Caco-2 (cell line): ENCODE measurements around the gene FAM174C. TPM values are rescaled to one million over a fixed set of nuclear protein-coding genes. Genes with fewer than 3 reads are reported as not detected.

ENCODE experiments used
- BruUV-seq: library from RNA; stranded (reverse); fragments of 400-500 nt; replicated peaks from 2 replicates; lab custom pipeline; 2021; lab: Mats Ljungman, UMichigan
- CTCF ChIA-PET: fragments of 300-600 bp; sonication (Branson Sonifier 250); formaldehyde crosslinking; loops from one replicate; lab custom pipeline; 2022; ENCODE audit warnings: antibody characterized with exemption; lab: Charles Lee
- POLR2A ChIA-PET: fragments of 300-600 bp; sonication (Branson Sonifier 250); formaldehyde crosslinking; loops from one replicate; lab custom pipeline; 2022; ENCODE audit warnings: antibody characterized with exemption; lab: Charles Lee
- DNase-seq, 2 experiments: peaks; one replicate each; pipeline versions ENCODE4 v3.0.0 to v3.0.0-alpha.2; 2020 to 2022
- H3K27me3 ChIP-seq: replicated peaks from 2 replicates; pipeline ENCODE4 v1.6.0; 2011; ENCODE audit warnings: low read length; ENCODE audit not compliant: control insufficient read depth, insufficient read depth
- H3K36me3 ChIP-seq: 2 replicates; pipeline ENCODE4 v1.5.1; 2011; ENCODE audit warnings: low read length; ENCODE audit not compliant: control insufficient read depth, insufficient read depth
- H3K4me1 ChIP-seq: fragments of 250-450 bp; sonication (Bioruptor Pico); 2 replicates; pipeline ENCODE4 v1.5.1; 2020; ENCODE audit warnings: mild to moderate bottlenecking
- H3K4me3 ChIP-seq: 2 replicates; pipeline ENCODE4 v1.5.1; 2011; ENCODE audit warnings: low read depth, mild to moderate bottlenecking, control low read depth, low read length
- H3K9me3 ChIP-seq: fragments of 250-450 bp; sonication (Bioruptor Pico); 2 replicates; pipeline ENCODE4 v1.5.1; 2020; ENCODE audit warnings: mild to moderate bottlenecking, moderate library complexity
- H3K27ac Mint-ChIP-seq: one replicate; pipeline ENCODE4 v1.8.0; 2022; ENCODE audit warnings: mixed read lengths; ENCODE audit not compliant: unreplicated experiment
- H3K27me3 Mint-ChIP-seq: one replicate; pipeline ENCODE4 v1.8.0; 2022; ENCODE audit warnings: mixed read lengths; ENCODE audit not compliant: insufficient read depth, unreplicated experiment
- H3K36me3 Mint-ChIP-seq: one replicate; pipeline ENCODE4 v1.8.0; 2022; ENCODE audit warnings: mild to moderate bottlenecking, mixed read lengths; ENCODE audit not compliant: insufficient read depth, unreplicated experiment
- H3K4me1 Mint-ChIP-seq: one replicate; pipeline ENCODE4 v1.8.0; 2022; ENCODE audit warnings: low read depth, mixed read lengths; ENCODE audit not compliant: unreplicated experiment
- H3K4me3 Mint-ChIP-seq: one replicate; pipeline ENCODE4 v1.8.0; 2022; ENCODE audit warnings: mild to moderate bottlenecking, moderate library complexity, mixed read lengths; ENCODE audit not compliant: unreplicated experiment
- H3K9me3 Mint-ChIP-seq: one replicate; pipeline ENCODE4 v1.8.0; 2022; ENCODE audit warnings: mixed read lengths; ENCODE audit not compliant: unreplicated experiment
- CTCF ChIP-seq, 2 experiments: fragments of 200-600 bp in 1 of 2; IDR thresholded peaks; 1 replicate in 1 of 2; 2 replicates in 1 of 2; pipeline versions ENCODE4 v1.5.1 to v1.8.0; 2011 to 2022; ENCODE audit warnings: antibody characterized with exemption in 1 of 2, control low read depth in 1 of 2, inconsistent platforms in 1 of 2, low read depth in 1 of 2, low read length in 1 of 2, mild to moderate bottlenecking in 1 of 2, moderate library complexity in 1 of 2; ENCODE audit not compliant: insufficient read depth in 1 of 2, severe bottlenecking in 1 of 2, unreplicated experiment in 1 of 2
- intact Hi-C: fragments of 100-400 bp; cut with micrococcal nuclease; formaldehyde crosslinking; loops from one replicate; pipeline ENCODE4 v1.10.0; 2022; ENCODE audit not compliant: unreplicated experiment
- total RNA-seq: library from RNA; stranded (reverse); gene quantifications from 2 replicates; pipeline ENCODE4 v1.2.3, GENCODE V29; 2022

The FAM174C gene
- total RNA-seq, 1 experiment from 2014 or later = 51.0 TPM

DNA sequence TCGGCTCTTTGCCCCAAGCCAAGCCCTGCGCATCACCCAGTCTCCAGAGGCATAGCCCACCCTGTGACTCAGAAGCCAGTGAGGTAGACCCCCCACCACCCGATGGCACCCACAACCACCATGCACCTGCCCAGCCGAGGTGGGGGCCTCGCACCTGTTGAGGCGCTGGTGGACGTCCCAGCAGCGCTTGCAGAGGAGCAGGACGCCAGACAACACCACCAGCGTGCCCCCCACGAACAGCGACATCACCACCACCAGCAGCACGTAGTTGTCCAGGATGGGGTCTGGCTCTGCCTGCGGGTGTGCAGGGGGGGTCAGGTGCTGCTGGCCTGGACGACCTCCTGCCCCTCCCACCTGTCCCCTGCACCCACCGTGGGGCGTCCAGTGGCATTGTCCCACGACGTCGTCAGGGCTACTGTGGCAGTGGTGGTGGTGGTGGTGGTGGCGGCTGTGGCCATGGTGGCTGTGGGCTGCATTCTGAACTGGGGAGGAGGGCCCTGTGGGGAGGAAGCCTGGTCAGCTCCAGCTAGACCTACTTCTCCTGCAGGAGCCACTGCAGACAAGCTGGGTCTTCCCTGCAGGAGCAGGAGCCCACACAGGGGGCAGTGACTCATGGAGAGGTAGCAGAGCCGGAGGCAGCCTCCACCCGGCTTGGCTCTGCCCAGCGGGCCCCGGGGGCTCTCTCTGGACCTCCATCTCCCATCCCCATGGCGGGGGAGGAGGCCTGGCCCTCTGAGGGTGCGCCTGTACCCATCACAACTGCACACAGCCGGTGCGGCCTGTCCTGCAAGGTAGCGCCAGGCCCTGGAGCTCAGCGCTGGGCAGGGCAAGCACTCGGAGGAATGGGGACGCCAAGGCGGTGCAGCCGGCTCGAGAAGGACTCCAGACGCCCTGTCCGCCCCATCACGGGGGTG is 39.4 kb upstream of the FAM174C start:
- BruUV-seq = no TSS peak
- H3K4me3 ChIP-seq = peak overlapping the region; percentile 22; the same call in 1 of the 2 replicates
- no peak for DNase-seq

GRCh38 chr19:1236576-1236975 is 38.8 kb upstream of the FAM174C start:
- Histone ChIP-seq H3K4me3 (peak overlapping the region; percentile 79), H3K9me3 (no peaks in the 10 kb centered on the region), H3K4me1 (peaks cover 15% of the 10 kb centered on the region), H3K36me3 (no peaks in the 10 kb centered on the region), H3K27me3 (no peaks in the 10 kb centered on the region)
- DNase-seq = no peak
- peak overlapping the region; percentile 77 for H3K4me3 Mint-ChIP-seq
- BruUV-seq = no TSS peak
- no peaks in the 10 kb centered on the region for H3K4me1 Mint-ChIP-seq
- peaks cover 8% of the 10 kb centered on the region for H3K36me3 Mint-ChIP-seq
- ChIA-PET POLR2A (no interaction called here), CTCF (no interaction called here)
- H3K27me3 Mint-ChIP-seq = no peaks in the 10 kb centered on the region
- intact Hi-C loops = no loop called here
- H3K9me3 Mint-ChIP-seq = no peaks in the 10 kb centered on the region
- no peak for TF ChIP-seq CTCF (IDR thresholded peaks at IDR 0.05; ENCODE audit: insufficient read depth in 1 of 2, low read depth in 1 of 2, low read length in 1 of 2, severe bottlenecking in 1 of 2, unreplicated experiment in 1 of 2)
- no peak overlapping the region for H3K27ac Mint-ChIP-seq

More for the DNA sequence above, 39.4 kb upstream of the FAM174C start:
- ChIA-PET CTCF (no interaction called here), POLR2A (no interaction called here)
- no peaks in the 10 kb centered on the region for H3K9me3 ChIP-seq
- Mint-ChIP-seq H3K4me3 (peak overlapping the region; percentile 77), H3K9me3 (no peaks in the 10 kb centered on the region), H3K27me3 (no peaks in the 10 kb centered on the region), H3K27ac (no peak overlapping the region), H3K36me3 (peaks cover 15% of the 10 kb centered on the region), H3K4me1 (no peaks in the 10 kb centered on the region)
- no peaks in the 10 kb centered on the region for H3K36me3 ChIP-seq
- H3K4me1 ChIP-seq = peaks cover 12% of the 10 kb centered on the region
- H3K27me3 ChIP-seq = no peaks in the 10 kb centered on the region
- TF ChIP-seq CTCF (IDR thresholded peaks at IDR 0.05; ENCODE audit: insufficient read depth in 1 of 2, low read depth in 1 of 2, low read length in 1 of 2, severe bottlenecking in 1 of 2, unreplicated experiment in 1 of 2) = no peak
- intact Hi-C loops = no loop called here

DNA sequence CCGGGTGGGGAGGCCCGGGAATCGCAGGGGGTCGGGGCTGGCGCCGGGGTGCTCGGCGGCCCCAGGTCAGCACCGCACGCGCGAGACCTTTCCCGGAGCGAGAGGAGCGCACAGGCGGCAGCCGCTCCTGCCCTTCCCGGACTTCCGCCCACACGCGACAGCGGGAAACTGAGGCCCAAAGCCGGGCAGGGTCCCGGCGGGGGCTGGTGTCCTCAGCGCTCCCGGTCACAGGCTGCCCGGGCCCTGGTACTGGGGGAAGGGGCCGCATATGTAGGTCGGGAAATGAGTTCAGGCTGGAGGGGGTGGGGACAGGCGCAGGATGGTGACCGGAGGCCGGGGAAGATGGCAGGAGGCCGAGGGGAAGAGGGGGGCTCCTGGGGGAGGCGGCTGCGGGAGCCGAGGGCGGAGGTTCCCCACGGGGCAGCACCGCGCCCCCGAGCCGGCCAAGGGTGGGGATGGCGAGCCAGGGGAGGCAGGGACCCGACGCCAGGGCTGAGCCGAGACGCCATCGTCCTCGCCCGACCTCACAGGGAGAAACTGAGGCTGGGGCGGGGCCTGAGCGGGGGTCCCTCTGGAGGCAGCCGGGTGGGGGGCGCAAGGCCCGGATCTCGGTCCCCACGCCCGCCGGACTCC is 38.2 kb upstream of the FAM174C start:
- CTCF ChIA-PET = no interaction called here
- Mint-ChIP-seq H3K27me3 (no peaks in the 10 kb centered on the region), H3K27ac (no peak overlapping the region), H3K4me1 (no peaks in the 10 kb centered on the region), H3K36me3 (peaks cover 8% of the 10 kb centered on the region), H3K4me3 (peak overlapping the region; percentile 77), H3K9me3 (no peaks in the 10 kb centered on the region)
- intact Hi-C loops = no loop called here
- POLR2A ChIA-PET = no interaction called here
- no peak for DNase-seq
- H3K4me3 ChIP-seq = peak overlapping the region; percentile 79
- H3K4me1 ChIP-seq = peaks cover 15% of the 10 kb centered on the region
- TF ChIP-seq CTCF (IDR thresholded peaks at IDR 0.05; ENCODE audit: insufficient read depth in 1 of 2, low read depth in 1 of 2, low read length in 1 of 2, severe bottlenecking in 1 of 2, unreplicated experiment in 1 of 2) = no peak
- BruUV-seq = no TSS peak
- H3K9me3 ChIP-seq = no peaks in the 10 kb centered on the region
- H3K27me3 ChIP-seq = no peaks in the 10 kb centered on the region
- no peaks in the 10 kb centered on the region for H3K36me3 ChIP-seq
